GM23248 (cell line): ENCODE results near the gene UBN1.

ENCODE experiments used
- EZH2 ChIP-seq: fragments of 200-600 bp; sonication (generic); IDR thresholded peaks from 2 replicates; pipeline ENCODE4 v1.6.1; 2018; ENCODE audit warnings: antibody characterized with exemption, mild to moderate bottlenecking; ENCODE audit not compliant: insufficient read depth, poor library complexity, severe bottlenecking
- EZH2phosphoT487 ChIP-seq: fragments of 200-600 bp; sonication (generic); IDR thresholded peaks from 2 replicates; pipeline ENCODE4 v1.6.1; 2018; ENCODE audit warnings: antibody characterized with exemption, moderate library complexity, mild to moderate bottlenecking, low read depth; ENCODE audit not compliant: insufficient read depth

- TF ChIP-seq EZH2 (no peak), EZH2phosphoT487 (no peak)
Observed at GRCh38 chr16:4860727-4861342, 13.6 kb downstream of the UBN1 start.
